Tibial artery (tissue), 4 donors: ENCODE data around the gene NIPAL4.
"Not testable (repeated sequence)": the region's sequence is repeated elsewhere in the genome, so short reads cannot be mapped to it uniquely, and the experiment has no call there.

Experiments used
- DNase-seq, 2 donors: peaks; one replicate each; pipeline ENCODE4 v3.0.0-alpha.2; 2019
- H3K27ac ChIP-seq, 2 donors: fragments of 200-600 bp; sonication (generic) in 1 of 2; 1 replicate in 1 of 2; 2 replicates in 1 of 2; pipeline ENCODE4 v1.5.1; 2018 to 2019; ENCODE audit warnings: mild to moderate bottlenecking in 1 of 2
- H3K27me3 ChIP-seq, 2 donors: fragments of 200-600 bp; sonication (generic) in 1 of 2; one replicate each; pipeline versions ENCODE4 v1.5.1 to v1.6.0; 2016 to 2019
- H3K36me3 ChIP-seq, 3 donors: fragments of 200-600 bp; sonication (generic) in 2 of 3; one replicate each; pipeline ENCODE4 v1.5.1; 2016 to 2019; ENCODE audit warnings: mild to moderate bottlenecking in 2 of 3
- H3K4me1 ChIP-seq, 4 donors: fragments of 200-600 bp; sonication (generic) in 2 of 4; 1 replicate in 3 of 4; 2 replicates in 1 of 4; pipeline ENCODE4 v1.5.1; 2016 to 2019
- H3K4me3 ChIP-seq, 2 donors: fragments of 200-600 bp; sonication (generic) in 1 of 2; 1 replicate in 1 of 2; 2 replicates in 1 of 2; pipeline ENCODE4 v1.5.1; 2018 to 2019; ENCODE audit warnings: mild to moderate bottlenecking in 2 of 2
- H3K9me3 ChIP-seq, 3 donors: fragments of 200-600 bp; sonication (generic) in 1 of 3; one replicate each; pipeline ENCODE4 v1.5.1; 2016 to 2019
- intact Hi-C: fragments of 100-400 bp; cut with DNase I; formaldehyde crosslinking; loops from one replicate; pipeline ENCODE4 v1.15.0; 2023; ENCODE audit warnings: low total_unique reads
- TF ChIP-seq, protein P1 (sequence below), 2 experiments: fragments of 200-600 bp in 1 of 2; fragments of 450-650 bp in 1 of 2; IDR thresholded peaks; one replicate each; pipeline ENCODE4 v1.5.1; 2017 to 2019; ENCODE audit warnings: antibody characterized with exemption in 2 of 2, mild to moderate bottlenecking in 1 of 2, moderate library complexity in 1 of 2

NIPAL4 gene

GRCh38 chr5:157481666-157482065 is 21.7 kb downstream of the NIPAL4 start:
- Histone ChIP-seq H3K4me3 (no peak overlapping the region), H3K27ac (no peak overlapping the region), H3K4me1 (peaks cover 0 to 34% (median 8%) of the 10 kb centered on the region in 4 donors), H3K27me3 (no peaks in the 10 kb centered on the region), H3K36me3 (peaks cover 18 to 45% (median 30%) of the 10 kb centered on the region in 3 donors), H3K9me3 (no peaks in the 10 kb centered on the region)
- TF ChIP-seq, protein P1, sequence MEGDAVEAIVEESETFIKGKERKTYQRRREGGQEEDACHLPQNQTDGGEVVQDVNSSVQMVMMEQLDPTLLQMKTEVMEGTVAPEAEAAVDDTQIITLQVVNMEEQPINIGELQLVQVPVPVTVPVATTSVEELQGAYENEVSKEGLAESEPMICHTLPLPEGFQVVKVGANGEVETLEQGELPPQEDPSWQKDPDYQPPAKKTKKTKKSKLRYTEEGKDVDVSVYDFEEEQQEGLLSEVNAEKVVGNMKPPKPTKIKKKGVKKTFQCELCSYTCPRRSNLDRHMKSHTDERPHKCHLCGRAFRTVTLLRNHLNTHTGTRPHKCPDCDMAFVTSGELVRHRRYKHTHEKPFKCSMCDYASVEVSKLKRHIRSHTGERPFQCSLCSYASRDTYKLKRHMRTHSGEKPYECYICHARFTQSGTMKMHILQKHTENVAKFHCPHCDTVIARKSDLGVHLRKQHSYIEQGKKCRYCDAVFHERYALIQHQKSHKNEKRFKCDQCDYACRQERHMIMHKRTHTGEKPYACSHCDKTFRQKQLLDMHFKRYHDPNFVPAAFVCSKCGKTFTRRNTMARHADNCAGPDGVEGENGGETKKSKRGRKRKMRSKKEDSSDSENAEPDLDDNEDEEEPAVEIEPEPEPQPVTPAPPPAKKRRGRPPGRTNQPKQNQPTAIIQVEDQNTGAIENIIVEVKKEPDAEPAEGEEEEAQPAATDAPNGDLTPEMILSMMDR (IDR thresholded peaks at IDR 0.05), result no peak
- DNase-seq, result no peak
- intact Hi-C loops, result no loop called here

DNA sequence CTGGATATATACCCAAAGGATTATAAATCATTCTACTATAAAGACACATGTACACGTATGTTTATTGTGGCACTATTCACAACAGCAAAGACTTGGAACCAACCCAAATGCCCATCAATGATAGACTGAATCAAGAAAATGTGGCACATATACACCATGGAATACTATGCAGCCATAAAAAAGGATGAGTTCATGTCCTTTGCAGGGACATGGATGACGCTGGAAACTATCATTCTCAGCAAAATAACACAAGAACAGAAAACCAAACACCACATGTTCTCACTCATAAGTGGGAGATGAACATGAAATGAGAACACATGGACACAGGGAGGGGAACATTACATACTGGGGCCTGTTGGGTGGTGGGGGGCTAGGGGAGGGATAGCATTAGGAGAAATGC is 22.7 kb downstream of the NIPAL4 start:
- H3K27me3 ChIP-seq, intact Hi-C loops, H3K9me3 ChIP-seq, H3K4me3 ChIP-seq, DNase-seq, H3K27ac ChIP-seq: not testable (repeated sequence)
- Histone ChIP-seq H3K4me1 (peaks cover 0 to 34% (median 8%) of the 10 kb centered on the region in 4 donors), H3K36me3 (peaks cover 23 to 48% (median 40%) of the 10 kb centered on the region in 3 donors)

DNA sequence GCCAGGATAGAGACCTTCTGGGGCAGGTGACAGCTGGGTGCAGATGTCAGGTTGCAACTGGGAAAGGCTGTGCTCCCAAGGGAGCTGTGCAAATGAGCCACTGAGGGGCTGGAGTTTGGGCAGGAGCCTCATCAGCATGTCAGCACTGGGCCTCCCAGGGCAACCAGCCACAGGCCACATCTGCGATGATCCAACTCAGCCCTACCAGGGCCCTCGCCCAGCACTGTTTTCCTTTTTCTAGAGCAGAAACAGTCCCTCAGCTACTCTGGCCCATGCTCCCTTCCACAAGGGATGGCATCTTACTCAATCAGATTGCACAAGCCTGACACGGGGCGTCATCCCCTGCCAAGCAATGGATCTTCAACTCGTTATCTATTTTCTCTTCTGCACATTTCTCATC is 24.8 kb downstream of the NIPAL4 start:
- Histone ChIP-seq H3K36me3 (peaks cover 36 to 65% (median 60%) of the 10 kb centered on the region in 3 donors), H3K27ac (no peak overlapping the region), H3K4me3 (no peak overlapping the region), H3K9me3 (no peaks in the 10 kb centered on the region), H3K4me1 (peaks cover 0 to 16% (median under 1%) of the 10 kb centered on the region in 4 donors), H3K27me3 (no peaks in the 10 kb centered on the region)
- TF ChIP-seq, protein P1 (IDR thresholded peaks at IDR 0.05), result no peak
- intact Hi-C loops, result no loop called here
- DNase-seq, result peak; percentile 78 to 84

DNA sequence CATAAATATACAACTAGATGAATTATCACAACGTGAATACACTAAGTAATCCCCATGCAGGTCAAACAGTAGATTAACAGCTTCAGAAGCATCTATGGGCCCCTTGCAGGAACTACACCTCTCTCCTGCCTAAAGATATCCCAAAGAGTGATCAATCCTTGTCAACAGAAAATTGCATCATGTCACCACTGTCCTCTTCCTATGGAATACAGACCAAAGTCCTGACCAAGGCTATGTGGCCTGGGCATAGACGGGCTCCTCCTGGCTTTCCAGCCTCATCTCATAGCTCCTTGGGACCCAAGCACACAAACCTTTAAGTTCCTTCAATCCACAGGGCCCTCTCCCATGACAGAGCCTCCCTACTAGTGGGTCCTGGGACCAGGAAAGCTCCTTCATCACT is 25.3 kb downstream of the NIPAL4 start:
- Histone ChIP-seq H3K27me3 (no peaks in the 10 kb centered on the region), H3K4me1 (peaks cover 0 to 12% (median 0%) of the 10 kb centered on the region in 4 donors), H3K36me3 (peaks cover 42 to 66% (median 65%) of the 10 kb centered on the region in 3 donors), H3K9me3 (no peaks in the 10 kb centered on the region), H3K4me3 (no peak overlapping the region), H3K27ac (no peak overlapping the region)
- intact Hi-C loops, result no loop called here
- TF ChIP-seq, protein P1 (IDR thresholded peaks at IDR 0.05), result no peak
- DNase-seq, result no peak

- peaks cover 0 to 7% (median 0%) of the 10 kb centered on the region in 4 donors for H3K4me1 ChIP-seq
- no peak overlapping the region for H3K4me3 ChIP-seq
- H3K36me3 ChIP-seq, result peaks cover 43 to 67% (median 65%) of the 10 kb centered on the region in 3 donors
- no peak overlapping the region for H3K27ac ChIP-seq
- no peaks in the 10 kb centered on the region for H3K27me3 ChIP-seq
- no peaks in the 10 kb centered on the region for H3K9me3 ChIP-seq
- TF ChIP-seq, protein P1 (IDR thresholded peaks at IDR 0.05), result no peak
- intact Hi-C loops, result no loop called here
- no peak for DNase-seq
These were observed 25.8 kb downstream of the NIPAL4 start for GRCh38 chr5:157485811-157486210.

GRCh38 chr5:157486221-157486681 is 26.2 kb downstream of the NIPAL4 start:
- no peak for DNase-seq
- Histone ChIP-seq H3K4me1 (peaks cover 0 to 2% (median 0%) of the 10 kb centered on the region in 4 donors), H3K36me3 (peaks cover 42 to 69% (median 63%) of the 10 kb centered on the region in 3 donors), H3K9me3 (no peaks in the 10 kb centered on the region), H3K27ac (no peak overlapping the region), H3K4me3 (no peak overlapping the region), H3K27me3 (no peaks in the 10 kb centered on the region)
- intact Hi-C loops, result no loop called here
- TF ChIP-seq, protein P1 (IDR thresholded peaks at IDR 0.05), result no peak
